GM23248 (cell line): ENCODE measurements around the gene KDM3B.

Experiments used
- EZH2 ChIP-seq: fragments of 200-600 bp; sonication (generic); IDR thresholded peaks from 2 replicates; pipeline ENCODE4 v1.6.1; 2018; ENCODE audit warnings: antibody characterized with exemption, mild to moderate bottlenecking; ENCODE audit not compliant: insufficient read depth, poor library complexity, severe bottlenecking
- EZH2phosphoT487 ChIP-seq: fragments of 200-600 bp; sonication (generic); IDR thresholded peaks from 2 replicates; pipeline ENCODE4 v1.6.1; 2018; ENCODE audit warnings: antibody characterized with exemption, moderate library complexity, mild to moderate bottlenecking, low read depth; ENCODE audit not compliant: insufficient read depth

DNA sequence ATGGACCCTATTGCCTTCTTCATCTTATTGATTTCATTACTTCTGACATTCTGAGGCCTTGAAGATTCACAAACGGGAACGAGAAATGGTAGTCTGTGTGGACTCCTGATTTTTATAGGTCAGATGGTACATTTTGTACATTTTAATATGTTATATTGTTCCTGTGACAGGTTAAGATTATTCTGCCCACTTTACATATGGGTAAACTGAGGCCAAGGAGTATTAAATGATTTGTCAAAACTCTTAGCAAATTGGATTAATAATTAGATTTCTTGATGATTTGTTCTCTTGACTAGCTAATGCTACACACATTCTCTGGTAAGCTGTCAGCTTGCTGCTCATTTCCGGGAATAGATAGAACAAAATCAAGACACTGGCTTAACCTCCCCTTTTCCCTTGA lies 12.5 kb upstream of the KDM3B start:
- TF ChIP-seq EZH2 (no peak), EZH2phosphoT487 (no peak)
